Activated CD8-positive, alpha-beta memory T cell treated with anti-CD3 and anti-CD28 coated beads, Interleukin-2, amount 10 ng/mL, durations not matched to agents 7 days and 5 days (primary cell): Measurements from ENCODE around the gene RD3L. TPM values are rescaled to one million over a fixed set of nuclear protein-coding genes. Genes with fewer than 3 reads are reported as not detected.
A peak's percentile ranks its signal among the peaks of the same experiment; 100 is the strongest.
"Not testable (repeated sequence)": the region's sequence is repeated elsewhere in the genome, so short reads cannot be mapped to it uniquely, and the experiment has no call there.

Source experiments
- ATAC-seq: fragments of 150-1000 bp; cut with Tn5 transposase; one replicate; pipeline ENCODE4 v1.10.0; 2021; ENCODE audit warnings: moderate library complexity
- CTCF ChIA-PET: fragments of 350-600 bp; sonication (Branson Sonifier 250); formaldehyde crosslinking; loops from one replicate; lab custom pipeline; 2021; ENCODE audit warnings: antibody characterized with exemption; lab: Charles Lee
- DNase-seq: peaks from one replicate; pipeline ENCODE4 v3.0.0-alpha.2; 2020
- H3K27ac Mint-ChIP-seq: one replicate; pipeline ENCODE4 v1.8.0; 2021; ENCODE audit warnings: mild to moderate bottlenecking, mixed read lengths
- H3K27me3 Mint-ChIP-seq: one replicate; pipeline ENCODE4 v1.8.0; 2021; ENCODE audit warnings: mixed read lengths
- H3K36me3 Mint-ChIP-seq: one replicate; pipeline ENCODE4 v1.8.0; 2021; ENCODE audit warnings: mild to moderate bottlenecking, mixed read lengths
- H3K4me1 Mint-ChIP-seq: one replicate; pipeline ENCODE4 v1.8.0; 2021; ENCODE audit warnings: mixed read lengths
- H3K4me3 Mint-ChIP-seq: one replicate; pipeline ENCODE4 v1.8.0; 2021; ENCODE audit warnings: mild to moderate bottlenecking, moderate library complexity, mixed read lengths
- H3K9me3 Mint-ChIP-seq: one replicate; pipeline ENCODE4 v1.8.0; 2022; ENCODE audit warnings: low read depth, mixed read lengths
- total RNA-seq, 2 experiments: library from RNA; stranded (reverse); gene quantifications; one replicate each; pipeline ENCODE4 v1.2.3, GENCODE V29; 2021

RD3L gene
- total RNA-seq, 2 experiments from 2014 or later, result not detected

GRCh38 chr14:103946975-103947374 is 4.6 kb upstream of the RD3L start:
- no peak overlapping the region for H3K4me3 Mint-ChIP-seq
- H3K36me3 Mint-ChIP-seq, result no peaks in the 10 kb centered on the region
- CTCF ChIA-PET, result interaction anchor here (0.7 kb wide), 1 partner anchor 37 kb away, joined by 3 read pairs; no protein-coding TSS in a partner anchor
- no peak overlapping the region for H3K27ac Mint-ChIP-seq
- ATAC-seq (no peak), DNase-seq (no peak)
- H3K27me3 Mint-ChIP-seq, result peaks cover 52% of the 10 kb centered on the region
- H3K4me1 Mint-ChIP-seq, result no peaks in the 10 kb centered on the region
- H3K9me3 Mint-ChIP-seq, result no peaks in the 10 kb centered on the region

- no peaks in the 10 kb centered on the region for H3K36me3 Mint-ChIP-seq
- H3K9me3 Mint-ChIP-seq, result no peaks in the 10 kb centered on the region
- CTCF ChIA-PET, result interaction anchor here (0.9 to 1.0 kb wide), 2 partner anchors 32 to 43 kb away, joined by 3 to 4 read pairs; no protein-coding TSS in a partner anchor
- H3K4me1 Mint-ChIP-seq, result no peaks in the 10 kb centered on the region
- H3K4me3 Mint-ChIP-seq, result no peak overlapping the region
- ATAC-seq (no peak), DNase-seq (no peak)
- H3K27me3 Mint-ChIP-seq, result peaks cover 63% of the 10 kb centered on the region
- no peak overlapping the region for H3K27ac Mint-ChIP-seq
These were observed 1.3 kb upstream of the RD3L start for GRCh38 chr14:103943673-103944072.

DNA sequence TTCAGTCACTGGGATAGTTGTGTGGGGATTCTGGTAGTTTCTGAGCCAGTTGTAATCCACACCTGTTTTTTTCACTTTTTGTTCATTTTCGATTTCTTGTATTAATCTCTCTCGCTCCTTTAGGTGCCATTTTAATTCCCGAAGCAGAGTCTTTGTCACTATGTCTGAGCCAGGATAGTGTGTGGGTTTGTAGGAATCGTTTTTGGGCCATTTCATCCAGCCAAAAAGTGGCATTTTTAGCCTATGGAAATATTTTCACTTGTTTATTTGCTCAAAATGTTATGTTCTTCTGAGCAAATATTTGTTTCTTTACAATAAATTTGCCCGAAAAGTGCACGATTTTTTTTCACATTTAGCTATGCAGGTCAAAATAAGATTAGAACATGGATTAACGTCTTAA is 867 bp downstream of the RD3L start:
- Mint-ChIP-seq H3K27me3 (peaks cover 50% of the 10 kb centered on the region), H3K4me3 (no peak overlapping the region), H3K27ac (no peak overlapping the region), H3K36me3 (no peaks in the 10 kb centered on the region), H3K4me1 (no peaks in the 10 kb centered on the region), H3K9me3 (no peaks in the 10 kb centered on the region)
- CTCF ChIA-PET, result interaction anchor here (1.3 kb wide), 1 partner anchor 31 kb away, joined by 7 read pairs; no protein-coding TSS in a partner anchor
- no peak for ATAC-seq
- no peak for DNase-seq

DNA sequence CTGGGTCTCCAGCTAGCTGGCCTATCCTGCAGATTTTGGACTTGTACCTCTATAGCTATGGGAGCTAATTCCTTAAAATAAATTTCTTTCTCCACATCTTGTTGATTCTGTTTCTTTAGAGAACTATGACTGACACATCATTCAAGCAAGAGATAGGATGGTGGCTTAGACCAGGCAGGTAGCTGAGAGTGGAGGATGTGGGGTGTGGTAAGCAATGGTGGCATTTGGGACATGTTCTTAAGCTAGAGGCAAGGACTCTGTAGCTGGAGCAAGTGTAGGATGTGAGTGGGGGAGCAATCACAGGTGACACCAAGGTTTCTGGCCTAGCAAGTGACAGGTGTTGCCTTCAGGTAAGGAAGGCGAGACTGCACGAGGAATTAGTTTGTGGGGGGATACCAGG is 7.2 kb downstream of the RD3L start:
- CTCF ChIA-PET, result interaction anchor here (1.0 to 1.4 kb wide), 2 partner anchors 34 to 127 kb away, joined by 3 to 4 read pairs; no protein-coding TSS in a partner anchor
- Mint-ChIP-seq H3K4me1 (peaks cover 21% of the 10 kb centered on the region), H3K27ac (no peak overlapping the region), H3K27me3 (peaks cover 7% of the 10 kb centered on the region), H3K36me3 (no peaks in the 10 kb centered on the region), H3K9me3 (no peaks in the 10 kb centered on the region), H3K4me3 (no peak overlapping the region)
- DNase-seq (no peak), ATAC-seq (peak; percentile 45)

DNA sequence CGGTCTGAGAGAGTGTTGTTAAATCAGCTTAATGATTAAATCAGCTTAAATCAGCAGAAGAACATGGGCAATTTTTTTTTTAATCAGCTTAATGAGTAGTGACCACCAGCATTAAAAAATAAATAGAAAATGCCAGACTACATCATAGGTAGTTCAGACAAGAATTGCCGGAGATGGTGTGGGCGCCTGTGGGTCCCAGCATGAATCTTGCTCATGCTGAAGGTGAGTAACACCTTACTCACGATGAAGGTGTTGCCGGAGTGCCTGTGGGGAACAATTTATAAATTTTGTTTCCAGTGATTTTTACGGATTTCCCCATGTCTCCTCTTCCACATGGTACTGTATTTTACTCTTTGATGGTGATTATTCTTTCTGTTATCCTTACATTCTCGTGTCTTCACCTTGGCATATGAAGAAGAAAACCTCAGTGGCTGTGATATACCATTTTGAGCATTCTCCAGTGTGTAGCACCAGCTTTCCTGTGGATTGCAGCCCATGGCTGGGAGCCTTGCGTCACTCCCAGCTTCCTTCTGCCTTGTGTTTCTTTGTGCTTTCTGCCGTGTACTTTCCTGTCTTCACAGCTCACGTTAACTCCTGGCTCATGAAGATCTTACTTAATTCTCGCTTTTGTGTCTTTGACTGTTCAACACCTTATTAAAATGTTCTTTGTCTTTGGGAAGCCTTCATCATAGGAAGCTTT is 9.4 kb downstream of the RD3L start:
- Mint-ChIP-seq H3K27me3 (no peaks in the 10 kb centered on the region), H3K36me3 (no peaks in the 10 kb centered on the region), H3K4me1 (peaks cover 21% of the 10 kb centered on the region), H3K4me3 (no peak overlapping the region), H3K9me3 (no peaks in the 10 kb centered on the region), H3K27ac (no peak overlapping the region)
- no peak for DNase-seq
- ATAC-seq, result no peak
- CTCF ChIA-PET, result interaction anchor here (1.5 to 2.7 kb wide), 3 partner anchors 12 to 32 kb away, joined by 6 to 7 read pairs (median 7); a partner anchor contains a TSS

DNA sequence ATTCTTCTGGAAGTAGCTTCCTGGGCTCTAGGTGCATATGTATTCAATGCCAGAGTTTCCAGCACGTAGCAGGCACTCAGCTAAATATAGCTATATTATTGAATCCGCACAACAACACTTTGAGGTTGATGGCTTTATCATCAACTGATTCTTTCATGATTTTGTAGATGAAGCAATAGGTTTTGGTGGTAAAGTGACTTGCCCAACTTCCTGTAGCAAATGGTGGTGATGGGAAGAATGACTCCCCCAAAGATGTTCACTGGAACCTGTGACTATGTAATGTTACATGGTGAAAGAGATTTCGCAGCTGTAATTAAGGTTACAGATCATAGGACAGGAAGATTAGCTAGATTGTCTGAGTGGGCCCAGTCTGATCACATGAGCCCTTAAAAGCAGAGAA is 10.9 kb downstream of the RD3L start:
- peak; percentile 49 for ATAC-seq
- H3K27me3 Mint-ChIP-seq, result no peaks in the 10 kb centered on the region
- H3K4me3 Mint-ChIP-seq, result no peak overlapping the region
- no peak for DNase-seq
- no peaks in the 10 kb centered on the region for H3K36me3 Mint-ChIP-seq
- H3K27ac Mint-ChIP-seq, result no peak overlapping the region
- H3K9me3 Mint-ChIP-seq, result no peaks in the 10 kb centered on the region
- peaks cover 21% of the 10 kb centered on the region for H3K4me1 Mint-ChIP-seq
- CTCF ChIA-PET, result interaction anchor here (1.0 to 3.4 kb wide), 3 partner anchors 10 to 31 kb away, joined by 5 to 18 read pairs (median 7); a partner anchor contains a TSS

GRCh38 chr14:103930051-103930604 is 12.2 kb downstream of the RD3L start:
- Mint-ChIP-seq H3K4me1 (peaks cover 18% of the 10 kb centered on the region), H3K9me3 (no peaks in the 10 kb centered on the region), H3K4me3 (no peak overlapping the region), H3K27me3 (no peaks in the 10 kb centered on the region), H3K27ac (no peak overlapping the region), H3K36me3 (no peaks in the 10 kb centered on the region)
- no peak for ATAC-seq
- CTCF ChIA-PET, result interaction anchor here (0.6 to 3.4 kb wide), 4 partner anchors 9 to 54 kb away, joined by 3 to 18 read pairs (median 3); a partner anchor contains a TSS
- no peak for DNase-seq

GRCh38 chr14:103928011-103928890 is 14.1 kb downstream of the RD3L start, which contains the start of gene TDRD9:
Gene TDRD9, plus strand, starts transcription at chr14:103928456. Its CDS starts 54 bp downstream, at chr14:103928510.
- DNase-seq, result no peak
- ATAC-seq, result no peak
- Mint-ChIP-seq H3K36me3 (no peaks in the 10 kb centered on the region), H3K9me3 (no peaks in the 10 kb centered on the region), H3K27ac (no peak within 1 kb of the TSS), H3K4me1 (peaks cover 9% of the 10 kb centered on the region), H3K27me3 (peaks cover 3% of the 10 kb centered on the region), H3K4me3 (no peak within 1 kb of the TSS)
- CTCF ChIA-PET, result interaction anchor here (0.7 to 1.1 kb wide), 2 partner anchors 18 to 27 kb away, joined by 3 read pairs; no protein-coding TSS in a partner anchor

DNA sequence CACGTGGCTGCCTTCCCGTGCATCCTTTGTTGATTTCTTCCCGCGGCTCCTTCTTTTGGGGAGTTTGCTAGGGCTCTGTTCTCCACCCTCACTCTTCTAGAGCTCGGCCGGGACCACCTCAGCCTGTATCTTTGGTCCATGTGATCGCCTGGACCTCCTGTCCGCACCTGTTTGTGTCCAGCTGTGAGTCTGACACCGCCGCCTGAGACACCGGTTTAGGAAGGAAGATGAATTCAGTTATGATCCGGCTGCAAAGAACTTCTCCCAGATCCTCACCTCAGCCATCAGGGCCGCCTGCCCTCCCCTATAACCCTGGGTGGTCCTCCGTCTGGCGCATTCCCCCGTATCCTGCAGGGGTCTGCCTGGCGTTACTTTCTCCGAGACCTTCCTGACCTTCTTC is 14.8 kb downstream of the RD3L start:
- DNase-seq (no peak), ATAC-seq (no peak)
- no peaks in the 10 kb centered on the region for H3K36me3 Mint-ChIP-seq
- no peak overlapping the region for H3K27ac Mint-ChIP-seq
- peaks cover 7% of the 10 kb centered on the region for H3K27me3 Mint-ChIP-seq
- H3K9me3 Mint-ChIP-seq, result no peaks in the 10 kb centered on the region
- H3K4me1 Mint-ChIP-seq, result peaks cover 9% of the 10 kb centered on the region
- CTCF ChIA-PET, result interaction anchor here (0.7 kb wide), 1 partner anchor 17 kb away, joined by 3 read pairs; no protein-coding TSS in a partner anchor
- no peak overlapping the region for H3K4me3 Mint-ChIP-seq

DNA sequence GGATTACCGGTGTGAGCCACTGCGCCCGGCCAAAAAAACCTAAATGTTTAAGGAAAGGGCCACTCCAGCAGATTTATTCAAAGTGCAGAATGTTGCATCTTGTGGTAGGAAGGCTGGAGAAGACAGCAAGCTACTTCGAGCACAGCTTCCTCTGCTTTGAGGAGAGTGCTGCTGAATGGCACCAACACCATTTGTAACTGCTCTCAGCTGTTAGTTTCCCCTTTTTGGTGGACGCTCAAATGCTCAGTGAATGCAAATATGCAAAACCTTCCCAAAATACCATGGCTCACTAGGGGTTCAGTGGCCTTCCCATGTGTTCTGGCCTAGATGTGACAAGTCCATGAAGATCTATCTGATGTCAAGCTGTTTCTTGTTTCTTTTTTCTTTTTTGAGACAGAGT is 17.0 kb downstream of the RD3L start:
- no peaks in the 10 kb centered on the region for H3K36me3 Mint-ChIP-seq
- H3K9me3 Mint-ChIP-seq, result no peaks in the 10 kb centered on the region
- H3K4me3 Mint-ChIP-seq, result no peak overlapping the region
- no peak overlapping the region for H3K27ac Mint-ChIP-seq
- ATAC-seq, result no peak
- CTCF ChIA-PET, result no interaction called here
- H3K4me1 Mint-ChIP-seq, result peaks cover 4% of the 10 kb centered on the region
- peaks cover 7% of the 10 kb centered on the region for H3K27me3 Mint-ChIP-seq
- no peak for DNase-seq

DNA sequence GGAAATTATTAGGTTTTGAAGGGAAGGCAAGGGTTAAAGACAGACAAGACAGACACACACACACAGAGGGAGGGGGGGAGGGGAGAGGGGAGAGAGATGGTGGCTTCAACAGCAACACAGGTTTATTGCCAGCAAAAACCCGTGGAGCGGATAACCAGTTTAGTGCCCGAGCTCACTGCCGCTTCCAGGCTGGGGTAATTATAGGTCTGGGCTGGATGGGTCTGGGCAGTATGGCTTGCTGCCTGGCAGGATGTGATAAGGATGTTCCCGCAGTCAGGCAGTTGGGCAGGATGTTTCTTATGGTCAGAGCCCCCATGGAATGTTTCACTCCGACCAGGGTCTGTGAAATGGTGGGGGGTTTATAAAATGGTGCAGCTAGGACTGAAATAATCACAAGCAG is 18.5 kb downstream of the RD3L start:
- ATAC-seq (no peak), DNase-seq (no peak)
- no peak overlapping the region for H3K27ac Mint-ChIP-seq
- no peaks in the 10 kb centered on the region for H3K9me3 Mint-ChIP-seq
- no peak overlapping the region for H3K4me3 Mint-ChIP-seq
- peaks cover 7% of the 10 kb centered on the region for H3K27me3 Mint-ChIP-seq
- peaks cover 9% of the 10 kb centered on the region for H3K4me1 Mint-ChIP-seq
- peaks cover 4% of the 10 kb centered on the region for H3K36me3 Mint-ChIP-seq
- CTCF ChIA-PET, result interaction anchor here (7.8 kb wide), 1 partner anchor 14 kb away, joined by 62 read pairs; no protein-coding TSS in a partner anchor

DNA sequence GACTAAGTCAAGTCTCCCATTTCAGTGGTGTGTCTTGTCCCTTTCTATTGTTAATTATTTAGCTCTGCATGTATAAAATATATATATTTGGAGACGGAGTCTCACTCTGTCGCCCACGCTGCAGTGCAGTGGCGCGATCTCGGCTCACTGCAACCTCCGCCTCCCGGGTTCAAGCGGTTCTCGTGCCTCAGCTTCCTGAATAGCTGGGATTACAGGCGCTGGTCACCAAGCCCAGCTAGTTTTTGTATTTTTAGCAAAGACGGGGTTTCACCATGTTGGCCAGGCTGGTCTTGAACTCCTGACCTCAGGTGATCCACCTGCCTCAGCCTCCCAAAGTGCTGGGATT is 20.5 kb downstream of the RD3L start:
- not testable (repeated sequence) for H3K27ac Mint-ChIP-seq, H3K36me3 Mint-ChIP-seq, ATAC-seq, H3K9me3 Mint-ChIP-seq, H3K27me3 Mint-ChIP-seq, DNase-seq
- CTCF ChIA-PET, result interaction anchor here (0.7 to 7.8 kb wide), 8 partner anchors 9 to 285 kb away, joined by 3 to 62 read pairs (median 6); no protein-coding TSS in a partner anchor
- H3K4me1 Mint-ChIP-seq, result peaks cover 12% of the 10 kb centered on the region
- H3K4me3 Mint-ChIP-seq, result peak overlapping the region; percentile 92
